HUES64 (cell line): ENCODE results near the gene TMEM140.

ENCODE experiments used
- H3K27ac ChIP-seq: 2 replicates; pipeline ENCODE4 v1.7.0; 2013; ENCODE audit warnings: low read depth, low read length, inconsistent platforms
- H3K27me3 ChIP-seq: 2 replicates; pipeline ENCODE4 v1.6.1; 2013; ENCODE audit warnings: mild to moderate bottlenecking, low read length; ENCODE audit not compliant: insufficient read depth
- H3K36me3 ChIP-seq: 2 replicates; pipeline ENCODE4 v1.6.1; 2013; ENCODE audit warnings: mild to moderate bottlenecking, low read length; ENCODE audit not compliant: insufficient read depth
- H3K4me1 ChIP-seq: 2 replicates; pipeline ENCODE4 v1.6.1; 2013; ENCODE audit warnings: mild to moderate bottlenecking, low read length, moderate library complexity; ENCODE audit not compliant: insufficient read depth
- H3K4me3 ChIP-seq: 2 replicates; pipeline ENCODE4 v1.5.1; 2013; ENCODE audit warnings: mild to moderate bottlenecking, low read length, moderate library complexity
- H3K9ac ChIP-seq: 2 replicates; pipeline ENCODE4 v1.6.1; 2013; ENCODE audit warnings: mild to moderate bottlenecking, low read depth, low read length
- H3K9me3 ChIP-seq: 2 replicates; pipeline ENCODE4 v1.6.1; 2013; ENCODE audit warnings: low read depth, low read length; ENCODE audit not compliant: insufficient read depth
- WGBS: fragments of 150-250, 120-280 bp; methylation state at CpG from one replicate; pipeline ENCODE4 v1.1.7; 2013; ENCODE audit warnings: missing lambda C conversion rate; 5-methylcytosine and 5-hydroxymethylcytosine counted together

TMEM140 gene

GRCh38 chr7:135197343-135197742, 49.5 kb downstream of the TMEM140 start:
- no peak overlapping the region for H3K4me3 ChIP-seq
- H3K9ac ChIP-seq, result no peak overlapping the region
- H3K36me3 ChIP-seq, result peaks cover 17% of the 10 kb centered on the region; the same call in 1 of the 2 replicates
- H3K27ac ChIP-seq, result no peak overlapping the region
- 97% methylated on average over 2 of the region's 2 CpGs for WGBS
- H3K9me3 ChIP-seq, result no peaks in the 10 kb centered on the region
- H3K27me3 ChIP-seq, result no peaks in the 10 kb centered on the region
- peaks cover 12% of the 10 kb centered on the region; the same call in 1 of the 2 replicates for H3K4me1 ChIP-seq

- no peak overlapping the region for H3K9ac ChIP-seq
- H3K27ac ChIP-seq, result no peak overlapping the region
- H3K36me3 ChIP-seq, result peaks cover 15% of the 10 kb centered on the region
- H3K9me3 ChIP-seq, result no peaks in the 10 kb centered on the region
- no peaks in the 10 kb centered on the region for H3K27me3 ChIP-seq
- H3K4me3 ChIP-seq, result no peak overlapping the region
- H3K4me1 ChIP-seq, result peaks cover 12% of the 10 kb centered on the region; the same call in 1 of the 2 replicates
- WGBS, result 96% methylated on average over 15 of the region's 15 CpGs
These were observed 50.2 kb downstream of the TMEM140 start for GRCh38 chr7:135197906-135198655.

GRCh38 chr7:135199439-135199838, 51.6 kb downstream of the TMEM140 start:
- Histone ChIP-seq H3K36me3 (peaks cover 18% of the 10 kb centered on the region), H3K4me1 (peaks cover 12% of the 10 kb centered on the region; the same call in 1 of the 2 replicates), H3K4me3 (no peak overlapping the region), H3K27me3 (no peaks in the 10 kb centered on the region), H3K9me3 (no peaks in the 10 kb centered on the region), H3K27ac (no peak overlapping the region), H3K9ac (no peak overlapping the region)
- WGBS, result 90% methylated on average over 4 of the region's 4 CpGs

GRCh38 chr7:135200821-135201331, 53.0 kb downstream of the TMEM140 start:
- H3K36me3 ChIP-seq, result peaks cover 23% of the 10 kb centered on the region
- WGBS, result 95% methylated on average over 2 of the region's 3 CpGs

GRCh38 chr7:135201350-135201749, 53.5 kb downstream of the TMEM140 start:
- no peaks in the 10 kb centered on the region for H3K27me3 ChIP-seq
- WGBS, result 94% methylated on average over 2 of the region's 2 CpGs

More at GRCh38 chr7:135200821-135201331, 53.0 kb downstream of the TMEM140 start:
- H3K4me1 ChIP-seq, result peaks cover 12% of the 10 kb centered on the region; the same call in 1 of the 2 replicates
- H3K27me3 ChIP-seq, result no peaks in the 10 kb centered on the region
- H3K27ac ChIP-seq, result no peak overlapping the region
- H3K9me3 ChIP-seq, result no peaks in the 10 kb centered on the region
- no peak overlapping the region for H3K4me3 ChIP-seq
- H3K9ac ChIP-seq, result no peak overlapping the region

GRCh38 chr7:135204341-135204749, 56.5 kb downstream of the TMEM140 start:
- H3K27me3 ChIP-seq, result no peaks in the 10 kb centered on the region
- no peak overlapping the region for H3K4me3 ChIP-seq
- no peaks in the 10 kb centered on the region for H3K9me3 ChIP-seq
- H3K27ac ChIP-seq, result no peak overlapping the region
- H3K9ac ChIP-seq, result no peak overlapping the region
- WGBS, result 93% methylated on average over 6 of the region's 6 CpGs
- peaks cover 10% of the 10 kb centered on the region for H3K36me3 ChIP-seq
- H3K4me1 ChIP-seq, result peaks cover 10% of the 10 kb centered on the region; the same call in 1 of the 2 replicates

More at GRCh38 chr7:135201350-135201749, 53.5 kb downstream of the TMEM140 start:
- no peak overlapping the region for H3K9ac ChIP-seq
- no peak overlapping the region for H3K27ac ChIP-seq
- no peaks in the 10 kb centered on the region for H3K9me3 ChIP-seq
- no peak overlapping the region for H3K4me3 ChIP-seq
- H3K36me3 ChIP-seq, result peaks cover 21% of the 10 kb centered on the region
- H3K4me1 ChIP-seq, result peaks cover 12% of the 10 kb centered on the region; the same call in 1 of the 2 replicates

- Histone ChIP-seq H3K4me3 (no peak overlapping the region), H3K9me3 (no peaks in the 10 kb centered on the region), H3K27ac (no peak overlapping the region), H3K4me1 (0 out of 2 replicates have a peak, but pooled peaks cover 5% of the 10 kb centered on the region), H3K27me3 (no peaks in the 10 kb centered on the region), H3K36me3 (peaks cover 10% of the 10 kb centered on the region), H3K9ac (no peak overlapping the region)
- WGBS, result 94% methylated on average over 5 of the region's 5 CpGs
These were observed 57.0 kb downstream of the TMEM140 start for GRCh38 chr7:135204876-135205275.

- Histone ChIP-seq H3K9me3 (no peaks in the 10 kb centered on the region), H3K4me3 (no peak overlapping the region), H3K4me1 (no peaks in the 10 kb centered on the region), H3K36me3 (peaks cover 10% of the 10 kb centered on the region), H3K27ac (no peak overlapping the region), H3K27me3 (peaks cover 7% of the 10 kb centered on the region), H3K9ac (no peak overlapping the region)
- WGBS, result 97% methylated on average over 8 of the region's 8 CpGs
These were observed 58.0 kb downstream of the TMEM140 start for GRCh38 chr7:135205850-135206249.

GRCh38 chr7:135206941-135207391, 59.1 kb downstream of the TMEM140 start:
- Histone ChIP-seq H3K27me3 (peaks cover 9% of the 10 kb centered on the region), H3K9ac (no peak overlapping the region), H3K9me3 (no peaks in the 10 kb centered on the region), H3K27ac (no peak overlapping the region), H3K36me3 (peaks cover 10% of the 10 kb centered on the region), H3K4me1 (no peaks in the 10 kb centered on the region), H3K4me3 (no peak overlapping the region)
- 95% methylated on average over 7 of the region's 7 CpGs for WGBS

GRCh38 chr7:135207406-135208101, 59.7 kb downstream of the TMEM140 start:
- H3K36me3 ChIP-seq, result peaks cover 10% of the 10 kb centered on the region
- H3K4me1 ChIP-seq, result no peaks in the 10 kb centered on the region
- H3K4me3 ChIP-seq, result no peak overlapping the region
- no peak overlapping the region for H3K9ac ChIP-seq
- peaks cover 9% of the 10 kb centered on the region for H3K27me3 ChIP-seq
- WGBS, result 92% methylated on average over 8 of the region's 8 CpGs
- no peak overlapping the region for H3K27ac ChIP-seq
- no peaks in the 10 kb centered on the region for H3K9me3 ChIP-seq
